OCI-LY3 (cell line): Measurements from ENCODE around the gene INTS15.
"Not testable (repeated sequence)": the region's sequence is repeated elsewhere in the genome, so short reads cannot be mapped to it uniquely, and the experiment has no call there.

Experiments
- H2AFZ ChIP-seq: fragments of 200-600, 300-600 bp; shearing (Covaris generic); 2 replicates; pipeline ENCODE4 v1.6.0; 2014; ENCODE audit warnings: antibody characterized with exemption, low read depth, low read length
- H3K27ac ChIP-seq: fragments of 200-600, 300-600 bp; sonication (generic); 2 replicates; pipeline ENCODE4 v1.5.1; 2014; ENCODE audit warnings: mild to moderate bottlenecking, low read length, moderate library complexity, mixed read lengths
- H3K27me3 ChIP-seq: fragments of 200-600, 300-600 bp; sonication (generic); 2 replicates; pipeline ENCODE4 v1.6.1; 2014; ENCODE audit warnings: low read depth, low read length, mixed read lengths
- H3K36me3 ChIP-seq: fragments of 200-600, 300-600 bp; sonication (generic); replicated peaks from 2 replicates; pipeline ENCODE3; 2014; ENCODE audit warnings: low read depth, low read length, mixed read lengths
- H3K4me1 ChIP-seq: fragments of 300-600, 200-600 bp; sonication (generic); 2 replicates; pipeline ENCODE4 v1.6.1; 2014; ENCODE audit warnings: low read length, mixed read lengths
- H3K4me2 ChIP-seq: fragments of 200-600, 300-600 bp; sonication (generic); 2 replicates; pipeline ENCODE4 v1.6.1; 2014; ENCODE audit warnings: low read length, mixed read lengths
- H3K4me3 ChIP-seq: fragments of 300-600, 200-600 bp; sonication (generic); 2 replicates; pipeline ENCODE4 v1.5.1; 2014; ENCODE audit warnings: antibody characterized with exemption, mild to moderate bottlenecking, low read length, moderate library complexity
- H3K79me2 ChIP-seq: fragments of 300-600, 200-600 bp; shearing (Covaris generic); 2 replicates; pipeline ENCODE4 v1.6.1; 2014; ENCODE audit warnings: mild to moderate bottlenecking, low read length, mixed read lengths
- H3K9ac ChIP-seq: fragments of 300-600, 200-600 bp; shearing (Covaris generic); 2 replicates; pipeline ENCODE4 v1.6.0; 2014; ENCODE audit warnings: mild to moderate bottlenecking, low read length, moderate library complexity
- H3K9me3 ChIP-seq: fragments of 200-600, 300-600 bp; shearing (Covaris generic); 2 replicates; pipeline ENCODE4 v1.6.1; 2014; ENCODE audit warnings: low read length, mixed read lengths; ENCODE audit not compliant: insufficient read depth
- H4K20me1 ChIP-seq: fragments of 200-600, 300-600 bp; sonication (generic); 2 replicates; pipeline ENCODE4 v1.6.1; 2016; ENCODE audit warnings: low read length, mixed read lengths; ENCODE audit not compliant: insufficient read depth
- CTCF ChIP-seq: fragments of 200-600, 300-600 bp; sonication (generic); IDR thresholded peaks from 2 replicates; pipeline ENCODE4 v1.5.1; 2014; ENCODE audit warnings: antibody characterized with exemption, low read length, low read depth
- EZH2phosphoT487 ChIP-seq: fragments of 200-600 bp; shearing (Covaris generic); IDR thresholded peaks from 2 replicates; pipeline ENCODE4 v1.6.1; 2018; ENCODE audit warnings: antibody characterized with exemption, mixed run types, low read depth

Gene INTS15

DNA sequence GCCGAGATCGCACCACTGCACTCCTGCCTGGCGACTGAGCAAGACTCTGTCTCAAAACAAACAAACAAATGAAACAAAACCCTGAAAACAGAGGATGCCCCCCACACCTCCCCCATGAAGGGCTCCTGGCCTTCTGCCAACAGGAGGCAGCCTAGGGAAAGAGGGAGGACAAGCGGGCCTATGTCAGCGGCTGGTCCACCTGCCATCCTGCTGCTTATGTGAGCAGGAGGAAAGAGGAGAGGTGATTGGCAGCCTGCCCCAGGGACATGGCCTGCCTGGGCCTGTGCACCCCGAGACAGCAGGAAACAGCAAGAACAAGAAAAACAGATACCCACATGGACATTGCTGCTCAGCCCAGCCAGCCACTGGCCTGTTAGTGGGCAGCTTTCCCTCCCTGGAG lies 38.2 kb downstream of the INTS15 start:
- Histone ChIP-seq H3K4me2 (no peak overlapping the region), H3K27ac (no peak overlapping the region), H3K4me3 (no peak overlapping the region), H3K9ac (no peak overlapping the region), H3K36me3 (no peaks in the 10 kb centered on the region), H4K20me1 (no peaks in the 10 kb centered on the region), H3K27me3 (no peaks in the 10 kb centered on the region), H3K4me1 (peaks cover 8% of the 10 kb centered on the region; the same call in 1 of the 2 replicates), H2AFZ (no peak overlapping the region), H3K9me3 (no peaks in the 10 kb centered on the region), H3K79me2 (no peaks in the 10 kb centered on the region)
- TF ChIP-seq EZH2phosphoT487 (no peak), CTCF (no peak)

- Histone ChIP-seq H3K9ac (no peak overlapping the region), H3K36me3 (no peaks in the 10 kb centered on the region), H3K79me2 (no peaks in the 10 kb centered on the region), H3K27me3 (no peaks in the 10 kb centered on the region), H3K27ac (no peak overlapping the region), H2AFZ (no peak overlapping the region), H3K9me3 (no peaks in the 10 kb centered on the region), H3K4me2 (no peak overlapping the region), H3K4me1 (no peaks in the 10 kb centered on the region), H4K20me1 (no peaks in the 10 kb centered on the region), H3K4me3 (no peak overlapping the region)
- TF ChIP-seq EZH2phosphoT487 (no peak), CTCF (no peak)
Observed at GRCh38 chr7:6630007-6630849, 40.4 kb downstream of the INTS15 start.

- H2AFZ ChIP-seq = no peak overlapping the region
- 0 out of 2 replicates have a peak, but pooled peaks cover 3% of the 10 kb centered on the region for H3K4me1 ChIP-seq
- no peak overlapping the region for H3K4me3 ChIP-seq
- no peak overlapping the region for H3K27ac ChIP-seq
- peaks cover 4% of the 10 kb centered on the region; the same call in 1 of the 2 replicates for H3K79me2 ChIP-seq
- TF ChIP-seq EZH2phosphoT487 (no peak), CTCF (no peak)
- no peaks in the 10 kb centered on the region for H3K36me3 ChIP-seq
- H3K4me2 ChIP-seq = no peak overlapping the region
- H3K9ac ChIP-seq = no peak overlapping the region
- H4K20me1 ChIP-seq = no peaks in the 10 kb centered on the region
- no peaks in the 10 kb centered on the region for H3K27me3 ChIP-seq
- H3K9me3 ChIP-seq = no peaks in the 10 kb centered on the region
Observed at GRCh38 chr7:6631605-6632004, 41.8 kb downstream of the INTS15 start.

DNA sequence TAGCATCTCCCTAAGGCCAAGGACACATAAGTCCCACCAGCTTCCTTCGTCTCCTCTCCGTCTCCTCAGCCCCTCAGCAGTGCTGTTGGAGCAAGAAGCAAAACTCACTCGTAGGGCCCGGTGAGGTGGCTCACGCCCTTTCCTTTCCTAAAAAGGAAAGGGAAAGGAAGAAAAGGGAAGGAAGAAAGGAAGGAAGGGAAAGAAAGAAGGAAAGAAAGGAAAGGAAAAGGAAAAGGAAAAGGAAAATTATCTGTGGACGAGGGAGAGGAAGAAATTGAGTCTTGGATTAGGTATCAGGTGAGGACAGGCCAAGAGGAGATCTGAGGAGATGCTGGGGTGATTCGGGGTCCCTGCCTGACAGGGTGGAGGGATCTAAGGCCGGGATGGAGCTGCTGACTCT lies 44.2 kb downstream of the INTS15 start:
- Histone ChIP-seq H2AFZ (no peak overlapping the region), H4K20me1 (no peaks in the 10 kb centered on the region), H3K9me3 (no peaks in the 10 kb centered on the region), H3K36me3 (peaks cover under 1% of the 10 kb centered on the region), H3K27ac (no peak overlapping the region), H3K4me1 (peaks cover 10% of the 10 kb centered on the region), H3K79me2 (peaks cover 28% of the 10 kb centered on the region), H3K4me3 (no peak overlapping the region), H3K4me2 (no peak overlapping the region), H3K27me3 (no peaks in the 10 kb centered on the region), H3K9ac (no peak overlapping the region)
- TF ChIP-seq EZH2phosphoT487 (no peak), CTCF (no peak)

GRCh38 chr7:6634971-6635370 lies 45.1 kb downstream of the INTS15 start:
- H3K9me3 ChIP-seq, H3K36me3 ChIP-seq, H3K27me3 ChIP-seq, H3K4me2 ChIP-seq, H3K27ac ChIP-seq, H2AFZ ChIP-seq, H4K20me1 ChIP-seq, H3K4me3 ChIP-seq, H3K9ac ChIP-seq: not testable (repeated sequence)
- Histone ChIP-seq H3K79me2 (peaks cover 38% of the 10 kb centered on the region), H3K4me1 (peaks cover 10% of the 10 kb centered on the region)
